Transverse colon (tissue), 4 donors: ENCODE results near the gene ZNF280C. TPM values are rescaled to one million over a fixed set of nuclear protein-coding genes. Genes with fewer than 3 reads are reported as not detected.

Experiments
- DNase-seq: peaks from one replicate; pipeline ENCODE4 v3.0.0-alpha.2; 2019
- H3K27ac ChIP-seq, 4 donors: fragments of 200-600 bp; sonication (generic); 2 replicates each; pipeline ENCODE4 v1.5.1; 2016 to 2018; ENCODE audit warnings: inconsistent platforms in 4 of 4
- H3K27me3 ChIP-seq: fragments of 200-600 bp; sonication (generic); 2 replicates; pipeline ENCODE4 v1.5.1; 2017; ENCODE audit warnings: inconsistent platforms
- H3K36me3 ChIP-seq, 4 donors: fragments of 200-600 bp; sonication (generic); 2 replicates each; pipeline ENCODE4 v1.5.1; 2017 to 2019; ENCODE audit warnings: inconsistent platforms in 4 of 4
- H3K4me1 ChIP-seq, 4 donors: fragments of 200-600 bp; sonication (generic); 2 replicates each; pipeline ENCODE4 v1.5.1; 2017 to 2020; ENCODE audit warnings: inconsistent platforms in 4 of 4
- H3K4me3 ChIP-seq, 4 donors: fragments of 200-600 bp; sonication (generic); 1 replicate in 1 of 4; 2 replicates in 3 of 4; pipeline versions ENCODE4 v1.5.1 to v1.6.1; 2017 to 2019; ENCODE audit warnings: inconsistent platforms in 4 of 4
- H3K9me3 ChIP-seq, 2 donors: fragments of 200-600 bp; sonication (generic); 2 replicates each; pipeline ENCODE4 v1.5.1; 2017 to 2019; ENCODE audit warnings: inconsistent platforms in 2 of 2
- CTCF ChIP-seq, 5 experiments: fragments of 200-600 bp in 3 of 5; fragments of 450-650 bp in 2 of 5; sonication (generic) in 3 of 5; IDR thresholded peaks; 1 replicate in 2 of 5; 2 replicates in 3 of 5; pipeline ENCODE4 v1.5.1; 2016 to 2017; ENCODE audit warnings: antibody characterized with exemption in 5 of 5, inconsistent platforms in 3 of 5, mild to moderate bottlenecking in 2 of 5, moderate library complexity in 1 of 5
- EP300 ChIP-seq: sonication (generic); formaldehyde crosslinking; IDR thresholded peaks from one replicate; pipeline ENCODE4 v1.6.1; 2017; ENCODE audit warnings: antibody characterized with exemption, low read depth
- POLR2A ChIP-seq: fragments of 450-650 bp; IDR thresholded peaks from one replicate; pipeline ENCODE4 v1.6.1; 2016; ENCODE audit warnings: antibody characterized with exemption, mild to moderate bottlenecking, moderate library complexity
- POLR2AphosphoS5 ChIP-seq, 3 donors: sonication (generic); formaldehyde crosslinking; IDR thresholded peaks; one replicate each; pipeline ENCODE4 v1.6.1; 2016; ENCODE audit warnings: antibody characterized with exemption in 3 of 3
- WGBS, 2 donors: methylation state at CpG; one replicate each; pipeline ENCODE4 v1.1.5; 2018; ENCODE audit warnings: low coverage in 1 of 2; 5-methylcytosine and 5-hydroxymethylcytosine counted together
- in situ Hi-C, 4 donors: fragments of 200-750 bp; cut with MboI; loops; one replicate each; pipeline versions ENCODE4 v1.15.0 to v1.15.1; 2017; ENCODE audit warnings: low sequenced_read_pairs in 3 of 4, low pct_ligation_motif_present in 1 of 4, low pct_unique_long_range_greater_than_20kb in 1 of 4
- intact Hi-C: fragments of 100-400 bp; cut with DNase I; formaldehyde crosslinking; loops from one replicate; pipeline ENCODE4 v1.15.1; 2023; ENCODE audit warnings: low total_unique reads
- total RNA-seq, 4 donors: library from RNA; depleted of rRNA; stranded (reverse); fragments of >200 nt; gene quantifications; one replicate each; pipeline ENCODE4 v1.1.0, GENCODE V29; 2016

Gene ZNF280C
- total RNA-seq, 4 donors from 2014 or later, result 2.3 to 4.2 (median 3.2) TPM

GRCh38 chrX:130176354-130176776, 92.3 kb downstream of the ZNF280C start:
- H3K4me3 ChIP-seq, result no peak overlapping the region
- no peak overlapping the region for H3K27ac ChIP-seq
- no peaks in the 10 kb centered on the region for H3K9me3 ChIP-seq
- TF ChIP-seq EP300 (no peak), POLR2A (no peak), CTCF (IDR thresholded peaks at IDR 0.05) (no peak), POLR2AphosphoS5 (IDR thresholded peaks at IDR 0.05) (no peak)
- peaks cover 0 to 5% (median 2%) of the 10 kb centered on the region in 4 donors for H3K4me1 ChIP-seq
- H3K36me3 ChIP-seq, result no peaks in the 10 kb centered on the region
- DNase-seq, result peak; percentile 39
- in situ Hi-C loops (loop anchor here in 3 of 4 donors (25.0 kb wide), 4 partner anchors 89 to 564 kb away; partner anchors contain the start of gene UTP14A (in 1 of the 3)), intact Hi-C loops (no loop called here)
- H3K27me3 ChIP-seq, result peaks cover 8% of the 10 kb centered on the region

- WGBS, 2 donors, result 91% methylated on average over 2 of the region's 2 CpGs; no CpG with 5 or more reads in 1 of the 2 donors
- peaks cover 8% of the 10 kb centered on the region for H3K27me3 ChIP-seq
- DNase-seq, result no peak
- peaks cover 0 to 13% (median 2%) of the 10 kb centered on the region in 4 donors for H3K4me1 ChIP-seq
- H3K9me3 ChIP-seq, result no peaks in the 10 kb centered on the region
- TF ChIP-seq POLR2AphosphoS5 (IDR thresholded peaks at IDR 0.05) (no peak), EP300 (no peak), POLR2A (no peak), CTCF (IDR thresholded peaks at IDR 0.05) (no peak)
- H3K36me3 ChIP-seq, result no peaks in the 10 kb centered on the region
- intact Hi-C loops, result no loop called here
- in situ Hi-C loops, result loop anchor here in 3 of 4 donors (25.0 kb wide), 4 partner anchors 88 to 563 kb away; partner anchors contain the start of gene UTP14A (in 1 of the 3)
- H3K27ac ChIP-seq, result no peak overlapping the region
- no peak overlapping the region for H3K4me3 ChIP-seq
Observed at GRCh38 chrX:130174937-130175336, 93.8 kb downstream of the ZNF280C start.

DNA sequence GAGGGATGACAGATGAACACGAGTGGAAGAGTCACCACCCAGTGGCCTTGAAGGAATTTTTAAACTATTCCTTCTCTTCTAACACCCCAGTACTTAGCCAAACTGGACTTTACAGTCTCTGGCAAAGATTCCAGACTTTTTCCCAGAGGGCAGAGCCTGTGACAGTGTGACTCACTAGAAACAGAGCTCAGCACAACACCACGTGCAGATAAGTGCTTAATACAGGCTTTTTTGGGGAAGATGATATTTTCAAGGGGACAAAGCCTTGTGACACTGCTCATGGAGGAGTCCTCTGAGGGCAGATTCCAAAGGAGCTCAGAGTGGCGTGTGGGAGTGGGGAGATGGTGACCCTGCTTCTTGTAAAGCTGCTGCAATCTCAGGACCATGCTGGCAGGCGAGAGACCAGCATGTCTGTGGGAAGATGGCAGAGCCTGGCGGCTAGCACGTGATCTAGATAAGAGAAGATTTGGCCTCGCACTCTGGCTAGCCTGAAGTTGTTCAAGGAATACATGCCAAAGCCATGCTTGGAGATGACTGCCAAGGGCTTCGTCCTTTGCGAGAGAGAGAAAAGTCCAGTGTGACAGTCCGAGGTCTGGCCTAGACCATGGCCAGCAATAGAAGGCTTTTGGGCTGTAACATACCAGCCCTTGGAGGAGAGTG, 94.5 kb downstream of the ZNF280C start:
- DNase-seq, result no peak
- no peaks in the 10 kb centered on the region for H3K9me3 ChIP-seq
- H3K27me3 ChIP-seq, result peaks cover 8% of the 10 kb centered on the region
- H3K27ac ChIP-seq, result peak overlapping the region; percentile 47 to 74 (median 62)
- WGBS, 2 donors, result 59% methylated on average over 10 of the region's 10 CpGs; no CpG with 5 or more reads in 1 of the 2 donors
- peaks cover 0 to 13% (median 2%) of the 10 kb centered on the region in 4 donors for H3K4me1 ChIP-seq
- no peak for TF ChIP-seq CTCF (IDR thresholded peaks at IDR 0.05)
- TF ChIP-seq POLR2AphosphoS5 (IDR thresholded peaks at IDR 0.05), result no peak
- TF ChIP-seq POLR2A, result no peak
- TF ChIP-seq EP300, result no peak
- intact Hi-C loops, result no loop called here
- H3K4me3 ChIP-seq, result no peak overlapping the region
- in situ Hi-C loops, result no loop called here
- no peaks in the 10 kb centered on the region for H3K36me3 ChIP-seq

DNA sequence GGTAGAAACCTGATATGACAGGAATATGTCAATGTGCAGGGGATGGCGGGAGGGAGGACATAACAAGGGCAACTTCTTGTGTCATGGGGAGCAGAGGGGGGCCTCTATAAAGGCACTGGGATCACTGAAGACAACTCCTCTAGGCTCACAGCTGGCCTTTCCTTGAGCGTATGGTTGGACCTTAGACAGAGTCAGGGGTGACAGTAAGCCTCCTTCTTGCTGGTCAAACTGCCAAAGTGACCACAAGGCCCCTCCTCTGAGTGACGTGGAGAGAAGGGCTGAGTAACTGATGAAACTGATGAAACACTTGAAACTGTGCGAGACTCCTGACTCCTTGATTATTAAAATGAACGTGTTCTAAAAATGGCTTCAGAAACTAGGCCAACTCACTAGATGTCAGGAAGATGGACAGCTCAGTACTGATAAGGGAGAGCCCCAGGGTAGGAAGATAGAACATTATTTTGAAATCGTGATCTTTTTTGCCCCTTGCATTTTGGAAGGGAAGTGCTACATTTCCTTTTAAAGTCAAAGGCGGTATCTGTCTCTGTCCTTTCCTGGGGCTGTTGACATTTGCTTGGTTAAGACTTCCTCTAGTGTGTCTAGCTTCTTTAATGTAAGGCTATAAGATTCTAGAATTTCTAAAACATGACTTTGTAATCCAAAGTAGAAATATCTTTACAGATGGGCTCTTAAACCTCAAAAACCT, 95.4 kb downstream of the ZNF280C start:
- H3K27ac ChIP-seq, result peak overlapping the region; percentile 47 to 74 (median 62)
- no peaks in the 10 kb centered on the region for H3K9me3 ChIP-seq
- peak; percentile 54 for DNase-seq
- 17 to 56% methylated on average over 1 to 7 of the region's 7 CpGs for WGBS, 2 donors
- peaks cover 8% of the 10 kb centered on the region for H3K27me3 ChIP-seq
- in situ Hi-C loops, result no loop called here
- no peak overlapping the region for H3K4me3 ChIP-seq
- H3K4me1 ChIP-seq, result peaks cover 0 to 13% (median 2%) of the 10 kb centered on the region in 4 donors
- H3K36me3 ChIP-seq, result no peaks in the 10 kb centered on the region
- intact Hi-C loops, result no loop called here
- TF ChIP-seq POLR2A (no peak), POLR2AphosphoS5 (IDR thresholded peaks at IDR 0.05) (peak in 1 of 3 donors; percentile 37)
